WTC11 (cell line): ENCODE results near the gene SCAANT1.

Experiments used
- CREB1 ChIP-seq: sonication (generic); formaldehyde crosslinking; IDR thresholded peaks from 2 replicates; pipeline ENCODE4 v1.8.0; 2023; ENCODE audit warnings: mild to moderate bottlenecking, missing genetic modification reagents
- CTCF ChIP-seq: fragments of 200-600 bp; IDR thresholded peaks from 2 replicates; pipeline ENCODE4 v1.8.0; 2022; ENCODE audit warnings: antibody characterized with exemption
- TF ChIP-seq, protein P1 (sequence below): sonication (generic); formaldehyde crosslinking; IDR thresholded peaks from 2 replicates; pipeline ENCODE4 v1.8.0; 2022; ENCODE audit warnings: mild to moderate bottlenecking, missing genetic modification reagents

DNA sequence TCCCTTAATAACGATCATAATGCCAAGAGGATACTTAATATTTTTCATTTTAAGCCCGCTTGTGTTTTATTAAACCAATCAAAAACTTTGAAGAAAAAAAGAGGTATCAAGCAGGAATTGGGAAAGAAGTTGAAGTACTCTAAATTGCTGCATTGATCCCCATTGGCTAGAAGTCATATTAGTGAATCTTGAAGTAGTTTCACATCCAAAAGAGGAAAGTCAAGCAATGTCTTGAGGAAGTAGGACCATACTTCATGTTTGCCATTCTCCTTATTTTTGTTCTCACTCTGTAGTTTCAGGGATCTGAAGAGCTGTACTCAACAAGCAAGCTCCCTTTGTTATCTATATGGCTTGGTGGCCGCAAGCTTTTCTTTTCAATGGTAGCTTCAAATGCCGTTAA, 2.2 kb downstream of the SCAANT1 start:
- TF ChIP-seq, protein P1, sequence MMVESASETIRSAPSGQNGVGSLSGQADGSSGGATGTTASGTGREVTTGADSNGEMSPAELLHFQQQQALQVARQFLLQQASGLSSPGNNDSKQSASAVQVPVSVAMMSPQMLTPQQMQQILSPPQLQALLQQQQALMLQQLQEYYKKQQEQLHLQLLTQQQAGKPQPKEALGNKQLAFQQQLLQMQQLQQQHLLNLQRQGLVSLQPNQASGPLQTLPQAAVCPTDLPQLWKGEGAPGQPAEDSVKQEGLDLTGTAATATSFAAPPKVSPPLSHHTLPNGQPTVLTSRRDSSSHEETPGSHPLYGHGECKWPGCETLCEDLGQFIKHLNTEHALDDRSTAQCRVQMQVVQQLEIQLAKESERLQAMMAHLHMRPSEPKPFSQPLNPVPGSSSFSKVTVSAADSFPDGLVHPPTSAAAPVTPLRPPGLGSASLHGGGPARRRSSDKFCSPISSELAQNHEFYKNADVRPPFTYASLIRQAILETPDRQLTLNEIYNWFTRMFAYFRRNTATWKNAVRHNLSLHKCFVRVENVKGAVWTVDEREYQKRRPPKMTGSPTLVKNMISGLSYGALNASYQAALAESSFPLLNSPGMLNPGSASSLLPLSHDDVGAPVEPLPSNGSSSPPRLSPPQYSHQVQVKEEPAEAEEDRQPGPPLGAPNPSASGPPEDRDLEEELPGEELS (CRISPR knock-in tag) = no peak
- TF ChIP-seq CREB1 (CRISPR knock-in tag) (no peak), CTCF (no peak)
